Adrenal gland (tissue), 12 donors: ENCODE data around the gene FAM53B. TPM values are rescaled to one million over a fixed set of nuclear protein-coding genes. Genes with fewer than 3 reads are reported as not detected.

Experiments
- DNase-seq, 7 donors: peaks; one replicate each; pipeline ENCODE4 v3.0.0-alpha.2; 2019 to 2020
- H3K27ac ChIP-seq, 5 donors: fragments of 200-600 bp; sonication (generic) in 4 of 5; 1 replicate in 3 of 5; 2 replicates in 2 of 5; pipeline versions ENCODE4 v1.5.1 to v1.8.0; 2016 to 2020; ENCODE audit warnings: mild to moderate bottlenecking in 1 of 5
- H3K27me3 ChIP-seq: fragments of 200-600 bp; 2 replicates; pipeline ENCODE4 v1.8.0; 2021
- H3K36me3 ChIP-seq, 2 donors: fragments of 200-600 bp; replicated peaks in 1 of 2; 1 replicate in 1 of 2; 2 replicates in 1 of 2; pipeline versions ENCODE4 v1.5.1 to v1.8.0; 2018 to 2022
- H3K4me1 ChIP-seq, 2 donors: fragments of 200-600 bp; replicated peaks in 1 of 2; 1 replicate in 1 of 2; 2 replicates in 1 of 2; pipeline versions ENCODE4 v1.5.1 to v1.8.0; 2018 to 2021
- H3K4me3 ChIP-seq, 4 donors: fragments of 200-600 bp; sonication (generic) in 3 of 4; one replicate each; pipeline ENCODE4 v1.5.1; 2016 to 2018
- H3K9me3 ChIP-seq, 3 donors: fragments of 200-600 bp; sonication (generic) in 1 of 3; replicated peaks in 1 of 3; 1 replicate in 2 of 3; 2 replicates in 1 of 3; pipeline versions ENCODE4 v1.5.1 to v1.8.0; 2016 to 2021
- POLR2A ChIP-seq, 2 donors: fragments of 450-650 bp; IDR thresholded peaks; one replicate each; pipeline ENCODE4 v1.6.1; 2017; ENCODE audit warnings: antibody characterized with exemption in 2 of 2, mild to moderate bottlenecking in 2 of 2, moderate library complexity in 1 of 2
- WGBS, 4 donors: extraction: QIAGEN DNeasy Blood & Tissue Kit in 2 of 4; methylation state at CpG; one replicate each; pipeline versions ENCODE4 v1.1.5 to v1.1.7; 2013 to 2017; 5-methylcytosine and 5-hydroxymethylcytosine counted together
- intact Hi-C, 2 donors: fragments of 100-400 bp; cut with DNase I; formaldehyde crosslinking; loops; one replicate each; pipeline versions ENCODE4 v1.14.1 to v1.15.0; 2022 to 2023
- polyA plus RNA-seq, 3 donors: library from polyadenylated mRNA; stranded (reverse); fragments of 200-250 nt in 2 of 3; fragments of 350-450 nt in 1 of 3; fragmentation: Illumina TruSeq in 1 of 3; extraction: RNeasy Lipid Tissue Mini Kit (QIAGEN cat#74804) in 1 of 3; gene quantifications; one replicate each; pipeline ENCODE4 v1.2.3, GENCODE V29; 2013 to 2014
- total RNA-seq, 9 donors: library from RNA; depleted of rRNA in 4 of 9; stranded (reverse); fragments of >200 nt in 4 of 9; fragments of 120-200 nt in 1 of 9; fragmentation: NEBNext Ultra II Directional in 1 of 9; extraction: Animal tissue kit (Norgen Biotek cat#: 25700) in 1 of 9; gene quantifications; one replicate each; pipeline versions ENCODE4 v1.1.0 to v1.2.4, GENCODE V29; 2013 to 2023
- TF ChIP-seq, protein P1 (sequence below), 6 experiments: fragments of 450-650 bp in 4 of 6; fragments of 200-600 bp in 2 of 6; sonication (generic) in 1 of 6; IDR thresholded peaks; 1 replicate in 5 of 6; 2 replicates in 1 of 6; pipeline versions ENCODE4 v1.5.1 to v1.8.0; 2016 to 2021; ENCODE audit warnings: antibody characterized with exemption in 6 of 6, mild to moderate bottlenecking in 2 of 6, moderate library complexity in 1 of 6
- donor health status: healthy with polysubstance abuse.
- donor health status: Bipolar disorder and iron deficiency.
- donor health status: DM: yes; HTN: yes; CAD: no.
- donor health status: DM: no; HTN: no; CAD: no.
- donor health status: DM: no; HTN: no; CAD: no.
- donor health status: DM: yes; HTN: yes; CAD: no.

FAM53B gene
- total and polyA plus RNA-seq, 12 donors, result 15.1 to 90.9 (median 65.5) TPM

- intact Hi-C loops, result no loop called here
- H3K27me3 ChIP-seq, result no peaks in the 10 kb centered on the region
- peak; percentile 57 to 93 (median 69) for DNase-seq
- H3K27ac ChIP-seq, result peak overlapping the region in 4 of 5 donors; percentile 53 to 83 (median 66)
- TF ChIP-seq POLR2A (IDR thresholded peaks at IDR 0.05), result no peak
- TF ChIP-seq, protein P1, sequence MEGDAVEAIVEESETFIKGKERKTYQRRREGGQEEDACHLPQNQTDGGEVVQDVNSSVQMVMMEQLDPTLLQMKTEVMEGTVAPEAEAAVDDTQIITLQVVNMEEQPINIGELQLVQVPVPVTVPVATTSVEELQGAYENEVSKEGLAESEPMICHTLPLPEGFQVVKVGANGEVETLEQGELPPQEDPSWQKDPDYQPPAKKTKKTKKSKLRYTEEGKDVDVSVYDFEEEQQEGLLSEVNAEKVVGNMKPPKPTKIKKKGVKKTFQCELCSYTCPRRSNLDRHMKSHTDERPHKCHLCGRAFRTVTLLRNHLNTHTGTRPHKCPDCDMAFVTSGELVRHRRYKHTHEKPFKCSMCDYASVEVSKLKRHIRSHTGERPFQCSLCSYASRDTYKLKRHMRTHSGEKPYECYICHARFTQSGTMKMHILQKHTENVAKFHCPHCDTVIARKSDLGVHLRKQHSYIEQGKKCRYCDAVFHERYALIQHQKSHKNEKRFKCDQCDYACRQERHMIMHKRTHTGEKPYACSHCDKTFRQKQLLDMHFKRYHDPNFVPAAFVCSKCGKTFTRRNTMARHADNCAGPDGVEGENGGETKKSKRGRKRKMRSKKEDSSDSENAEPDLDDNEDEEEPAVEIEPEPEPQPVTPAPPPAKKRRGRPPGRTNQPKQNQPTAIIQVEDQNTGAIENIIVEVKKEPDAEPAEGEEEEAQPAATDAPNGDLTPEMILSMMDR (IDR thresholded peaks at IDR 0.05), result no peak
- peaks cover 0 to 3% of the 10 kb centered on the region in 2 donors for H3K36me3 ChIP-seq
- 57 to 70% (median 67%) methylated on average over 12 of the region's 12 CpGs for WGBS, 4 donors
- H3K4me1 ChIP-seq, result peaks cover 0 to 66% of the 10 kb centered on the region in 2 donors
- H3K4me3 ChIP-seq, result no peak overlapping the region
- no peaks in the 10 kb centered on the region for H3K9me3 ChIP-seq
Observed at GRCh38 chr10:124686707-124687376, 57.3 kb downstream of the FAM53B start.

GRCh38 chr10:124685261-124685660 is 58.9 kb downstream of the FAM53B start:
- no peak overlapping the region for H3K4me3 ChIP-seq
- no peaks in the 10 kb centered on the region for H3K27me3 ChIP-seq
- H3K9me3 ChIP-seq, result no peaks in the 10 kb centered on the region
- H3K27ac ChIP-seq, result peak overlapping the region in 4 of 5 donors; percentile 21 to 83 (median 62)
- no peak for TF ChIP-seq POLR2A (IDR thresholded peaks at IDR 0.05)
- intact Hi-C loops, result no loop called here
- peak in 3 of 7 donors; percentile 54 to 64 (median 64) for DNase-seq
- H3K4me1 ChIP-seq, result peaks cover 7 to 77% of the 10 kb centered on the region in 2 donors
- 63 to 69% (median 64%) methylated on average over 12 of the region's 12 CpGs for WGBS, 4 donors
- H3K36me3 ChIP-seq, result peaks cover 0 to 14% of the 10 kb centered on the region in 2 donors

DNA sequence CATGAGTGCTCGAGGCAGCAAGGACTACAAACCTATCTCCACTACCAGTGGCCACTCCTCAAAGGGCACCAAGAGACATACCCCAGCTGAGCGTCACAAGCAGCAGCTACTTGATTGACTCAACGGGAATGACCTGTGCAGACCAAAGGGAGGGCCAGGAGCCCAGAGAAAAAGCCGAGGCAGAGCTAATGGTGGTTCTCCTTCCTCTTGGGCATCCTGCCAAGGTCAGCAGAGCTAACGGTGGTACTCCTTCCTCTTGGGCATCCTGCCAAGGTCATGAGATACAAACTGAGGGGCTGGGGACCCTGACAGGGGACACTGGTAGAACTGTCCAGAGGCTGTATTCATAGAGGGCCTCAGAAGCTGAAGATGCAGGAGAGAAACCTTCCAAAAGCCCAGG is 60.4 kb downstream of the FAM53B start:
- no peak for DNase-seq
- H3K9me3 ChIP-seq, result no peaks in the 10 kb centered on the region
- H3K4me3 ChIP-seq, result no peak overlapping the region
- WGBS, 4 donors, result 10 to 42% (median 38%) methylated on average over 4 to 5 of the region's 5 CpGs
- peak overlapping the region in 4 of 5 donors; percentile 23 to 77 (median 62) for H3K27ac ChIP-seq
- no peaks in the 10 kb centered on the region for H3K27me3 ChIP-seq
- TF ChIP-seq POLR2A (IDR thresholded peaks at IDR 0.05), result no peak
- TF ChIP-seq, protein P1 (IDR thresholded peaks at IDR 0.05), result no peak
- H3K36me3 ChIP-seq, result peaks cover 0 to 14% of the 10 kb centered on the region in 2 donors
- H3K4me1 ChIP-seq, result peaks cover 20 to 79% of the 10 kb centered on the region in 2 donors
- intact Hi-C loops, result no loop called here

DNA sequence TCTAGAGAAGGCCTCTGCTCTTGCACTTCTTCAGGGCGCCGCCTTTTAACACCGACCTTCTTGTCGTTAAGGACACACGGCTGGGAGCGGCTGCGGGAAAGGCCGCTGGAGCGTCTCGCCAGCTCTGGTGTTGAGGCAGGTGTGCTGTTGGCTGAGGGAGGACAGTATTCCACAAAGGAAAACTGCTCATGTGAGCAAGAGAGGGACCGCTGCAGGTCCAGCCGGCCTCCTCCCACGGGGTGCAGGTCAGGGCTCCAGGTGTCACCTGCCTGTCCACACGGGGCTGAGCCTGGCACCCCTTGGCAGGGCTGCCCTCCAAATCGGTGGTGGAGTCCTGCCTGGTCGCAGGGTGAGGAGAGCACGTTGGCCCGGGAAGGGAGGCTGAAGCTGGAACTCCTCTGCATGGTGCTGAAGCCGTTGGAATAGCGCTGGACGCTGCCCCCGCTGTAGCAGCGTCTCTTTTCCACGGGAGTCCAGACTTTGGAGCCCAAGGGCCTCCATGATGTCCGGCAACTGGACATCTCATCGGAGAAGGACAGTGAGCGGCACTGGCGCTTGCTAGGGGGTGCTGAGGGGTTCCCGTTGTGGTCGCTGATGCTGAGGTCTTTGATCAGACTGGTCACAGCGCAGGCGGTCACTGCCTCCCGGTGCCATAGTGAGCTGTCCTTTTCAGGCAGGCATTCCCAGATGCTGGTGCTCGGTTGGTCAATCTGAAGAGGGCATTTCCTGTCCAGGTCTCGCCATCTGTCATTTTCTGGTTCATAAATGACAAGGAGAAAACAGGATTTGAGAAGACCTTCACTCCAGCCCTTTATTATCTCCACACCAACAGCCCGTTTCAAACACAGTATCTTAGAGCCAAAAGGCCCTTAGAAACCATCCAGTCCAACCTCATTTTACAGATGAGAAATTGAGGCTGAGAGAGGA is 62.3 kb downstream of the FAM53B start:
- WGBS, 4 donors, result 89 to 97% (median 94%) methylated on average over 17 to 36 of the region's 36 CpGs
- DNase-seq, result no peak
- no peak overlapping the region for H3K4me3 ChIP-seq
- H3K9me3 ChIP-seq, result no peaks in the 10 kb centered on the region
- no peaks in the 10 kb centered on the region for H3K27me3 ChIP-seq
- peak overlapping the region in 1 of 5 donors; percentile 83 for H3K27ac ChIP-seq
- no peak for TF ChIP-seq POLR2A (IDR thresholded peaks at IDR 0.05)
- TF ChIP-seq, protein P1 (IDR thresholded peaks at IDR 0.05), result no peak
- intact Hi-C loops, result no loop called here
- peaks cover 36 to 84% of the 10 kb centered on the region in 2 donors for H3K4me1 ChIP-seq
- H3K36me3 ChIP-seq, result peaks cover 0 to 14% of the 10 kb centered on the region in 2 donors
